Fibroblast of skin of scalp (primary cell): ENCODE data around the gene TJP2.
"Not testable (repeated sequence)": the region's sequence is repeated elsewhere in the genome, so short reads cannot be mapped to it uniquely, and the experiment has no call there.

ENCODE experiments used
- DNase-seq: peaks from one replicate; pipeline ENCODE4 v3.0.0-alpha.2; 2013

The TJP2 gene

DNA sequence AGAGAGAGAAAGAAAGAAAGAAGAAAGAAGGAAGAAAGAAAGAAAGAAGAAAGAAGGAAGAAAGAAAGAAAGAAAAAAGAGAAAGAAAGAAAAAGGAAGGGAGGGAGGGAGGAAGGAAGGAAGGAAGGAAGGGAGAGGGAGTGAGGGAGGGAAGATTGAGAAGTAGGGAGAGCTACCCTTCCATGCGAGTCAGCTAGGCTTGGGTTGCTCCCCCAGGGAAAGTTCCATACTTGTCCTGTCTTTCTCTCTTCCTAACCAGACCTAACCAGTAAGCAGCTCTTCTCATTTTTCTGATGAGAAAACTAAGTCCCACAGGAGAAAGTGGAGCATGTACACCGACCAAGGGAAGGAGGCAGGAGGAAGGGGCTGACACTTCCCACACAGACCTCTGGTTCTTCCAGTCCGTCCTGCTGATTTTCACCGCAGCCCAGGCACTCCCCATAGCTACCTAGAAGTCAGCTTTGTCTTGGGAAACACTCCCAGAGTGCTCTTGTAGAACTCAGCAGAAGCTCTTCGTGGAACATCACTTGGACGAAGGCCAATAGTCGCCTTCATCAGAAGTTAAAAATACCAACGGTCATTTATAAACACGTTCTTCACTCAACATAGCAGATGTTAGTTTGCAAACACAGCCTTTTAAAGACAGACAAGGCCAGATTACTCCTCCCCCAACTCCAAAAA is 121.9 kb downstream of the TJP2 start:
- no peak for DNase-seq

DNA sequence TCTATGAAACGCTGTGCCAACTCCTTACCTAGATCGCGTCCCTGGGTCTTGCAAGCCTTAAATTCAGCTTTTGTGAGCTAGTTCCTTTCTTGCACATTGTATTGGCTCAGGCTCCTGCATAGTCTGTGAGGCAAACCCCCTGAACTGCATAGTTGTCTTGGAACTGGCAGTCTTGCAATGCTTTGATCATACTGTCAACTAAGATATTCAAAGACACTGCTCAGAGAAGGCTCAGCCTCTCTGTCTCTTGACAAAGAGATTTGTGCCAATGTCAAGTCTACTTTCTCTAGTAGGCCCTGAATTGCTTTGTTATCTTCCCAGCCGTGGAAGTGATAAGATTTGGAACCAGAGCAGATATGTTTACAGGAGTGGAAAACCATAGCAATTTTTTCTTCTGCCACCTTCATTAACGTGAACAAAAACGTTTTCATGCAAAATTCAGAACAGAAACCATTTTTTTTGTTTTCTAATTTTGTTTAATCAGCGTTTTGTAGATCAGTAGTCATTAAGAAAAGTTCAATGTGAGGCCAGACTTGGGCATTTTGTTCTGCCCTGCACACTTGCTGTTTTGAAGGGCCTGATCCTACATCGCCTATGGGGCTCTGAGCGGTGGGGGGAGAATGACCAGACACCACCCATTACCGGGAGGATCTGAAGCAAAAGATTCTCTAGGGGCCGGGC is 123.4 kb downstream of the TJP2 start:
- no peak for DNase-seq

DNA sequence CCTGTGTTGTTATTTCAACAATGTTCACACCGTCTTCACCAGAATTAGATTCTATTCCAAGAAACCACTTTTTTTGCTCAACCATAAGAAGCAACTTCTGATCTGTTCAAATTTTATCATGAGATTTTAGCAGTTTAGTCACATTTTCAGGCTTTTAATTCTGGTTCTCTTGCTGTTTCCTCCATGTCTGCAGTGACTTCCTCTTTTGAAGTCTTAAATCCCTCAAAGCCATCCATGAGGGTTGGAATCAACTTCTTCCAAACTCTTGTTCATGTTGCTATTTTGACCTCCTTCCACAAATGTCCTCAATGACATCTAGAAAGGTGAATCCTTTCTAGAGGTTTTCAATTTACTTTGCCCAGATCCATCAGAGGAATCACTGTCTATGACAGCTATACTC is 125.2 kb downstream of the TJP2 start:
- no peak for DNase-seq

DNA sequence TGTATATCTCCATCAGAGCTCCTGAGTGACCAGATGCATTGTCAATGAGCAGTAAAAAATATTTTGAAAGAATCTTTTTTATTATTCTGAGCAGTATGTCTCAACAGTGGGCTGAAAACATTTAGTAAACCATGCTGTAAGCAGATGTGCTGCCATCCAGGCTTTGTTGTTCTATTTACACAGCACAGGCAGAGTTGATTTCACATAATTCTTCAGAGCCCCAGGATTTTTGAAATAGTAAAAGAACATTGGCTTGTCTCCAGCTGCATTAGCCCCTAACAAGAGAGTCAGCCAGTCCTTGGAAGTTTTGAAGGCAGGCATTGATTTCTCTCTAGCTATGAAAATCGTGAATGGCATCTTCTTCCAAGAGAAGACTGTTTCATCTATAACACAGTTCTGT is 125.7 kb downstream of the TJP2 start:
- no peak for DNase-seq

DNA sequence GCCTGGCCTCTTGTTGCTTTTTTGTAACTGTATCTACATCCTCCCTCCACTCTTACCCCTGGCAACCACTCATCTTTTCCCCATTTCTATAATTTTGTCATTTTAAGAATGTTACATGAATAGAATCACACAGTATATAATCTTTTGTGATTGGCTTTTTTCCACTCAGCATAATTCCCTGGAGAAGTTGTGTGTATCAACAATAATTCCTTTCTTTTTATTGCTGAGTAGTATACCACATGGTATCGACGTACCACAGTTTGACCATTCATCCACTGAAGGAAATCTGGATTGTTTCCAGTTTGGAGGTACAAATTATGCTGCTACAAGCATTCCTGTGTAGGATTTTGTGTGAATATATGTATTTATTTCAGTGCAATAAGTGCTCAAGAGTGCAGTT is 129.3 kb downstream of the TJP2 start:
- DNase-seq, result no peak

DNA sequence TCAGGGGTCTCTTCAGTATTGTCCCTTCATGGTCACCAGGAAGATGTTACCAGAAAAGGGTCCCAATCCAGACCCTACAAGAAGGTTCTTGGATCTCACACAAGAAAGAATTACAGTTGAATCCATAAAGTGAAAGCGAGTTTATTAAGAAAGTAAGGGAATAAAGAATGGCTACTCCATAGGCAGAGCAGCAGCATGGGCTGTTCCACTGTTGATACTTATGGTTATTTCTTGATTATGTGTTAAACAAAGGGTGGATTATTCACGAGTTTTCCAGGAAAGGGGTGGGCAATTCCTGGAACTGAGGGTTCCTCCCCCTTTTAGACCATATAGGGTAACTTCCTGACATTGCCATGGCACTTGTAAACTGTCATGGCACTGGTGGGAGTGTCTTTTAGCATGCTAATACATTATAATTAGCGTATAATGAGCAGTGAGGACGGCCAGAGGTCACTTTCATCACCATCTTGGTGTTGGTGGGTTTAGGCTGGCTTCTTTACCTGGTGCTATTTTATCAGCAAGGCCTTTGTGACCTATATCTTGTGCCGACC is 132.9 kb downstream of the TJP2 start:
- DNase-seq, result not testable (repeated sequence)

DNA sequence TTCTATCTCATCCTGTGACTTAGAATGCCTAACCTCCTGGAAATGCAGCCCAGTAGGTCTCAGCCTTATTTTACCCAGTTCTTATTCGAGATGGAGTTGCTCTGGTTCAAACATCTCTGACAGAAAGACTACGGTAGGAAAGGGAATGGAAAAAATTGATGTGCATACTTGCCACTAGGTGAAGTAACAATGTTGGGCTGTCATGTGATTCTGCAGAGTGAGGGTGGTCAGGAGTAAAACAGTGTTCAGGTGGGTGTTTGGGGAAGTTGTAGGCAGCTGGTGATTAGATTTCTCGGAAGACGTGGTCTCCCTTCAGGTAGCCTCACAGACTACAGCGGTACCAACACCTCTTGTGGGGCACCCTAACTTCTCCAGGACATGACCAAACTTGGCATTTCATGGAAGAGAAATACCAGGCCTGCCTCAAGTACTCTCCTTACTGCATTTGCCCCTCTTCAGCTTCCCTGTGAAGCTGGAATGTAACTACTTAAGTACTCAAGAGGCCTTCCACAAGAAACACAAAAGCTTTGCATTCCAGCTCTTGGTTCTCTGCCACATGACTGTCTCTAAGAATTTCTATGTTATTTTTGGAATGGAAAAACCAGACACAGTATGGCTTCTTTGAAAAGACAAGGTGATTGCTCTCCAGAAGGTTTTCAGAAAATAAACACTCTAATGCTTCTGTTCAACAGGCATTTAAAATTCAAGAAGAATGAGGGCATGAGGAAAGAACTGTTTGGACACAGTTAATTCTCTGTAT is 133.5 kb downstream of the TJP2 start:
- peak; percentile 92 for DNase-seq

DNA sequence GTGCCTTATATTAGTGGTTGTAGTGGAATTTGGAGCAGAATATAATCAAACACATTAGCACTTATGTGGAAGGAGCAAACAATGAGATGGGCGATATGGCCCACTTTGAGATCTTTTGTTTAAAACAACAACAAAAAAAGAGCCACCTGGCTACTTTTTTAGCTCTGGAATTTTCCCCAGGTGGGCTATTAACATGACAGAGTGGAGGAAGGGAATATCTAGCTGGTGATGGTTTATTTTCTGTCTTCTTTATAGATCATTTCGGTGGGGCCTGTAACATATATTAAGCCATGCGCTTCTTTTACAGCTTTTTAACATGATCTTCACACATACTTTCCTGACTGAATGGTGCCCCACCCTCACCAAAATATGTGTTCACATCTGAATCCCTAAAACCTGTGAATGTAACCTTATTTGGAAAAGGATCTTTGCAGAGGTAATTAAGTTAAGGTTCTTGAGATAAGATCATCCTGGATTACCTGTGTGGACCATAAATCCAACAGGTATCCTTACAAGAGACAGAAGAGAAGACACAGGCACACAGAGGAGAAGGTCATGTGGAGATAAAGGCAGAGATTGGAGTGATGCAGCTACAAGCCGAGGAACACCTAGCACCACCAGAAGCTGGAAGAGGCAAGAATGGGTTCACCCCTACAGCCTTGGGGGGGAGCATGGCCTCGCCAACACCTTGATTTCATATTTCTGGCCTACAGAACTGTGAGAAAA is 134.3 kb downstream of the TJP2 start:
- DNase-seq, result no peak

DNA sequence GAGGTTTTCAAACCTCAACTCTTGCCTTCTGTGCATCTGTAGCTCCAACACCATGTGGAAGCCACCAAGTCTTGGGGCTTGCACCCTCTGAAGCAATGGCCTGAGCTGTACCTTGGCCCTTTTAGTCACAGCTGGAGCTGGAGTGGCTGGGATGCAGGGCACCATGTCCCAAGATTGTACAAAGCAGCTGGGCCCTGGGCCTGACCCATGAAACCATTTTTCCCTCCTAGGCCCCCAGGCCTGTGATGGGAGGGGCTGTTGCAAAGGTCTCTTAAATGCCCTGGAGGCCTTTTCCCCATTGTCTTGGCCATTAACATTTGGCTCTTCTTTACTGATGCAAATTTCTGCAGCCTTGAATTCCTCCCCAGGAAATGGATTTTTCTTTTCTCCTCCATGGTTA is 139.1 kb downstream of the TJP2 start:
- DNase-seq, result no peak

DNA sequence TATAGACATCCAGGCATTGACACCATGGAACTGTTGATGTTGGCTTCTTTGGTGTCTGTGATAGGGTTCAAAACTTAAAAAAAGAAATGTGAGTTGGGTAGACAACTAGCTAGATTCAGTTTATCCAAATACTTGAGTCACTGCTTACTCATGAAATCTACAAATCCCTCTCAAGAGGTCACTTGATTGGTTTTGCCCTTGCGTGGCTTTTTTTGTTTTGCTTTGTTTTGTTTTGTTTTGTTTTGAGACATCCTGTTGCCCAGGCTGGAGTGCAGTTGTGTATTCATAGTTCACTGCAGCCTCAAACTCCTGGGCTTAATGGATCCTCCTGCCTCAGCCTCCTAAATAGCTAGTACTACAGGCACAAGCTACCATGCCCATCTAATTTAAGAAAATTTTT is 140.5 kb downstream of the TJP2 start:
- DNase-seq, result no peak

DNA sequence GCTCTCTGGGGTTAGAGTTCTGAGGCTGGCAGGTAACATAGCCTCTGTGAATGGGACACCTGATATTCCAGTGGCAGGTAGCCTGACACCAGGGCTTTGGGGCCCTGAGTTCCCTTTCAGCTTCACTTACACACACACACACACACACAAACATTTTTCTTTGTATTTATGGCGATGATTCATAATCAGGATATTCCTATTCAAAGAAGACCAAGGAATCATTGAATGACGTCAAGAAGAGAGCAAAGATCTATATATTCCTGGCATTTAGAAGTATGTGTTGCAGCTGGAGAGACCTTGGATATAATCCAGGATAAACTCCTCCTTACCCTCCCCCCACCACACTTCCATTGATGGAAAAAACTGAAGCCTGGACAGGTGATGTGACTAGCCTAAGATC is 143.0 kb downstream of the TJP2 start:
- peak; percentile 42 for DNase-seq

DNA sequence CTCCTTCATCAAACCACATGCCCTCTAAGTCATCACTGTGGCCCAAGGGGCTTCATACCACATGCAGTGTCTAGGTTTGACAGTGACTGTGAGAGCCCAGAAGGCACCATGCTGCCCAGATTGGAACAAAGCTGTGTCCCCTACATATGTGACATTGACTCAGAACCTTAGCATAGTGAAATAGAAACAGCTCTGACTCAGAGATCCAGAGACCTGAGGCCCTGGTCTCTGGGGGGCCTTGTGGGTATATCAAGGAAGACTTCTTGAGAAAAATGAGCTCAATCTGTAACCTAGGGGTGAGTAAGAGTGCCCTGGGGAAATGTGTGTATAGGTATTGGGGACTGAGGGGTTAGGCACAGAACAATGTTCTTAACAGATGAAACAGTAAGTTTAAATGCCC is 143.8 kb downstream of the TJP2 start:
- no peak for DNase-seq

DNA sequence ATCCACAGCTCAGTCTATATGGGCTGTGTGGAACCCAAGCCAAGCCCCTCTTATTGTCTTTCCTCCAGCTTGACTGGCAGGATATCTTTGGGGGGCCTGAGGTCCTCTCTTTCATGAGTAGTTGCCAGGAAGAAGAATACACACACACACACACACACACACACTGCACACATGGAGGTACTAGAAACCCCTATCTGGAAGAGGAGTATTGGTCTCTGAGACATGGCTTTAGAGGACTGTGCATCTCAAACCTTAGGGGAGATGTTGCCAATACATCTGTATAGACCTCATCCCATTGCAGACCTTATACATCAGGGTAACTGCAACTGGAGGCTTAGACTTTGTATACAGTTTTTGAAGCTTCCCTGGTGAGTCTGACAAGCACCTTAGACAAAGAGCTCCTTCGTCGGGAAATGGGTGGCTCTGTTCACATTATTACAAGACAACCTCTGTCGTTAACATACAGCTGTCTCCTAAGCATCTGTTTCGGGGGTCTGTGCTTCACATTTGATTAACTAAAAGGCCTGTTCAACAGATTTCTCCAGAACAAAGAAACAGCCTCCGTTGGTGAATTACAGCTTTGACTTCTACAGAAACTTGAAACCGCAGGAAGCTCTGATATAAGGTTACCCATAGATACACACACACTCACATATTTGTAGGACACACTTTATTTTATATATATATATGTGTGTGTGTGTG is 145.4 kb downstream of the TJP2 start:
- DNase-seq, result no peak

DNA sequence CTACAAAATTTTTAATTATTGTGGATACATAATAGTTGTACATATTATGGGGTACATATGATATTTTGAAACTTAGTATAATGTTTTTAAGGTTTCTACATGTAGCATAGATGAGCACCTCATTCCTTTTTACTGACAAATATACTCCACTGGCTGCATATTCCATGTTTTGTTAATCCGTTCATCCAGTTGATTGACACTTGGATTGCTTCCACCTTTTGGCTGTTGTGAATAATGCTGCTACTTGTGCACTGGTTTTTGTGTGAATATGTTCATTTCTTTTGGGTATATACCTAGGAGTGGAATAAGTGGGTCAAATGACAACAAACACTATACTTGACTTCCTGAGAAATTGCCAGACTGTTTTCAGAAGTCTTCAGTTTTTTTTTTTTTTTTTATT is 148.2 kb downstream of the TJP2 start:
- no peak for DNase-seq

DNA sequence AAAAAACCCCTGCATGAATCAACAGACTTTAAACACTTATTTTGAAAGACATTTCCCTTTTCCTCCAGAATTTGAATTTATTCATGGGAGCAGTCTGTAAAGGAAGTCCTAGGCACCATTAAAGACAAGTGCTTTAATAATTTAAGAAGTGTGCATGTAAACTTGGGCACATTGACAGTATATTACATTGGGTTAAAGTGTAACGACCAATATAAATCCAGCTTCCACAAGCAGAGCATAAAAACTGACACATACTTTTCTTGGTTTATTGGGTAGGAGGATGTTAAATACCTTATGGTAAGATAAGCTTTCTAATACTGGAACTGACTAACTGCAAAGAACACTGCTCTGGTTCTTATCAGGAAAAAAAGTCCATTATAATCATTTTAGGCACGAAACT is 149.8 kb downstream of the TJP2 start:
- no peak for DNase-seq
